ENCODE results near the gene PPARD.

Gene PPARD

DNA sequence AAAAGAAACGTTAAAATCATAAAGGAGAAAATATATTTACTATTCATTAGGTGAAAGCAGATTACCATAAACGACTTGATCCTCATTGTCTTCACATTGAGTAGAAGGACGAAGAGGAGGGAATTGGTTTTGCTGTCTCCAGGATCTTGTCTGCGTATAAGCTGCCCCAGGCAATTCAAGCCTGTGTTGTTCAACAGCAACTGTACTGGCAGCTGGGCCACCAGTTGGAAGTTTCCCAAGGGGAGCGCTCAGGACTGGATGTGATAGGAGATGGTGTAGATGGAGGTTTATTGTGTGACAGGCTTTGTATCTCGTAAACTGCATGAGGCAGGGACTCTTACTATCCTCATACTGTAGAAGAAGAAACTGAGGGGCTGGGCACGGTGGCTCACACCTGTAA is 105.8 kb downstream of the PPARD start:
- no peak for DNase-seq

DNA sequence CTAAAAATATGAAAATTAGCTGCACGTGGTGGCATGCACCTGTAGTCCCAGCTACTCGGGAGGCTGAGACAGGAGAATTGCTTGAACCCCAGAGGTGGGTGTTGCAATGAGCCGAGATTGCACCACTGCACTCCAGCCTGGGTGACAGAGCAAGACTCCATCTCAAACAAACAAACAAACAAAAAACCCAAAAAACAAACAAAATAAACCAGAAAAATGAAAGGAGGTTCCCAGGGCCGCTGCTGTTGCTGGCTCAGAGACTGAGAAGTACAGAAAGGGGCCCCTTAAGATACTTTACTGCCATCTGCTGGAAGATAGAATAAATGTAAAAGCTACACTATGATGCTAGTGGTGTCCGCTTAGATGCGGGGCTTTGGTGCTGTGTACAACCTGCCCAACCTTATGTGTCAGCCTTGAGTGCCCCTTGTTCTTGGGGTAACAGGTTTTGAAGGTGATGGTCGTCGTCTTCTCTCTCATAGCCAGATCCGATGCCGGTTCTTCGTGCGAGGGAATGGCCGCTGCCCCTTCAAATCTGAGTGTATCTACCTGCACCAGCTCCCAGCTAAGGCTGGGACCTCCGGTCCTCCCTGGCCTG is 107.0 kb downstream of the PPARD start:
- peak; percentile 47 for DNase-seq

GRCh38 chr6:35451354-35452182 is 109.2 kb downstream of the PPARD start:
- DNase-seq = no peak

- DNase-seq = peak; percentile 100
Measured at GRCh38 chr6:35452183-35453090, 110.1 kb downstream of the PPARD start, which contains the start of gene FANCE. Gene FANCE, plus strand, starts transcription at chr6:35452338. Its CDS starts 208 bp downstream, at chr6:35452546.

DNA sequence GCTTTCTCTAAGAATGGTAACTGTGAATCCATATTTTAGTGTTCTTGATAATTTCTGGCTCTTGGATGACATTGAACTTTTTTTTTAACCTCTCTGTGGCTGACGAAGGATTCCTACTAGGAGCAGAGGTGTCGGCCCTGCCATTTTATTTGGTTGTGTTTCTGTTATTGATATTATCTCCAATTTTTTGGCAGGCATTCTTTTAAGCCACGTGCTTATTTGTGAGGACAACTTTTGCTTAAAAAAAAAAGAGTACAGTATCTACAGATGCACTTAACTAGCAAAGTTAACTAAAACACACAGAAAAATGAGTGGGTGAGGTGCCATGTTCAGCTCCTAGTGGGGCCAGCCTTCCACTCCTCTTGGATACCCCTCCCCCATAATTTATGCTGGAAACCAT is 110.9 kb downstream of the PPARD start:
- no peak for DNase-seq

GRCh38 chr6:35454391-35455110 is 112.2 kb downstream of the PPARD start:
- DNase-seq = no peak

- no peak for DNase-seq
Measured at GRCh38 chr6:35457907-35458306, 115.5 kb downstream of the PPARD start.

DNA sequence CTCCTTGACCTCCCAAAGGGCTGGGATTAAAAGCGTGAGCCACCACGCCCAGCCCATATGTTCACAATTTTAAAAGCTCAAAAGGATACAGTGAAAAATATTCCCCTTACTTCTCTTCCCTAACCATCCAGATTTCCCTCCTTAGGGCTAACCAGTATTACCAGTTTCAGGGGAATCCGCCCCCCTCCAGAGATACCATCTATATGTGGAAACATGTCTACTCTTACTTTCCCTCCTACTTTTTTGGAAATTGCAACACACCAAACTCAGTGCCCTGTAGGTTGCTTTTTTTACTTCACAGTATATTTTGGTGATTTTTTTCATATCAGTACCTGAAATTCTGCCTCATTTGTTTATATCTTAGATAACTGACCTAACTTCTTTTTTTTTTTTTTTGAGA is 118.9 kb downstream of the PPARD start:
- DNase-seq = no peak

- no peak for DNase-seq
Measured at GRCh38 chr6:35463292-35463691, 120.9 kb downstream of the PPARD start.

DNA sequence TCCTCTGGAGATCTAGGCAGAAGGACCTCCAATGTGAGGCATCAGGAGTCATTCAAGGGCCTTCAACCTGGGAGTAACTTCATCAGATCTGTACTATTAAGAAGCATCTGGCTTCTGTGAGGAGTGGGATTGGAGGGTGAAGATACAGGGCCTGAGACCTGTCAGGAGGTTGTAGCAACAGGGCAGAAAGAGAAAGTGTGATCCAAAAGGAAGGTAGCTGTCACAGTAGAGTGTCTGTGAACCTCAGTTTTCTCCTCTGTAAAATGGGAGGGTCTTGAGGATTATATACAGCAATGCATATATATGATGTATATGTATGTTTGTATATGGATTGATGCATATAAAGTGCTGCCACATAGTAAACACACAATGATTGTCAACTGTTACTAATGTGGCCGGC is 123.3 kb downstream of the PPARD start:
- no peak for DNase-seq

GRCh38 chr6:35468181-35468979 is 126.0 kb downstream of the PPARD start, which contains the start of gene RPL10A:
Gene RPL10A, plus strand, starts transcription at chr6:35468401. Its CDS starts 34 bp downstream, at chr6:35468435.
- DNase-seq = peak; percentile 96

DNA sequence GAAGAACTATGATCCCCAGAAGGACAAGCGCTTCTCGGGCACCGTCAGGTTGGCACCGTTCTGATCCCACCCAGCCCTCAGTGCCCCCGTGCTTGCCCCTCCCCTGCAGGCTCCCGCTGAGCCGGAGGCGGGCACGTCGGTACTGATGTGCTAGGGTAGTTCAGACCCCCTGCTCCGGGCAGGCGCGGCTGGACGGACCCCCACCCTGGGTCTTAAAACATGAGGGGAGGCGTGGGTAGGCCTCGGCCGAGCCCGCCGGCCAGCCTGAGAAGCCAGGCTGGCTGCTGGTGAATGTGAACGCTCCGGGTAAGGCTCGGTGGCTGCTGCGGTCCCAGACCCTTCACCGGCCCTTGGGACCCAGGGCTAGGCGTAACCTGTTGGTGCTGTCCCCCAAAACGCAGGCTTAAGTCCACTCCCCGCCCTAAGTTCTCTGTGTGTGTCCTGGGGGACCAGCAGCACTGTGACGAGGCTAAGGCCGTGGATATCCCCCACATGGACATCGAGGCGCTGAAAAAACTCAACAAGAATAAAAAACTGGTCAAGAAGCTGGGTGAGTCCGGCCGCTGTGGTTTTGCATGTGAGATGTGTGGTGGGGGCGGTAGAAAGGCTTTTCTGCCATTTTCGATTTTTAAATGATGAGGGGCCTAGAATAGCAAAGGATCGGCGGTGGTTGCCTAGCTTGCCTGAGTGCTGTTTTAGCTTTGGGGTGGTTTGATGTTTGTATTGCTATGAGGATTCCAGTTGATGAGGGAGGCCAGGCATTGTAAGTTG is 126.8 kb downstream of the PPARD start:
- DNase-seq = peak; percentile 44

DNA sequence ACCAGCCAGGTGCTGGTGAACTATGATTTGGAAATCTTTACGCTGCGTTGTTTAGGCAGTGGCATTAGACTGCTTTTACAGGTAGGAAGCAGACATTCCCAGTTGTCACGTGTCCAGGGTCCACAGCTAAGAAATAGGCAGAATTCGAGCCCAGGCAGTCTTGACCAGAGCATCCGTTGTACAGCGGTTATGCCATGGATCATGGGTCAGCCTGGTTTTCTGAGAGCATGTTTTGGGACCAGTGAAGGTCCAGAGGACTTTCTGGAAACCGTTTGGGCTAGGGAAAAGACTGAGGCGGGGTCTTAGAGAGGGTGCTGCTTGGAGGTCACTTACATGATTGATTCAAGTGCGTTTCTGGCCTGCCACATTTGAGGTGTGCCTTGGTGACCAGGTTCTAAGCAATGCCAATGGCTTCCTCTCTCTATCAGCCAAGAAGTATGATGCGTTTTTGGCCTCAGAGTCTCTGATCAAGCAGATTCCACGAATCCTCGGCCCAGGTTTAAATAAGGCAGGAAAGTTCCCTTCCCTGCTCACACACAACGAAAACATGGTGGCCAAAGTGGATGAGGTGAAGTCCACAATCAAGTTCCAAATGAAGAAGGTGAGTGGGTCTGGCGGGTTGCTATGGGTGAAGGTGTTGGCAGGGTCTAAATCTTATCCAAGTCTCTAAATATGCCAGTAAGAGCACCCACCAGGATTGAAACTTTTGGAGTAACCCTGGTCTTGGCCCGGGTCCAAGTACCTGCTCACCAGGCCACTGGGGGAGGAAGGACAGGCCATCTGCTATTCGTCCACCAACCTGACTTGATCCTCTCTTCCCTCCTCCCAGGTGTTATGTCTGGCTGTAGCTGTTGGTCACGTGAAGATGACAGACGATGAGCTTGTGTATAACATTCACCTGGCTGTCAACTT is 127.6 kb downstream of the PPARD start:
- DNase-seq = peak; percentile 45

DNA sequence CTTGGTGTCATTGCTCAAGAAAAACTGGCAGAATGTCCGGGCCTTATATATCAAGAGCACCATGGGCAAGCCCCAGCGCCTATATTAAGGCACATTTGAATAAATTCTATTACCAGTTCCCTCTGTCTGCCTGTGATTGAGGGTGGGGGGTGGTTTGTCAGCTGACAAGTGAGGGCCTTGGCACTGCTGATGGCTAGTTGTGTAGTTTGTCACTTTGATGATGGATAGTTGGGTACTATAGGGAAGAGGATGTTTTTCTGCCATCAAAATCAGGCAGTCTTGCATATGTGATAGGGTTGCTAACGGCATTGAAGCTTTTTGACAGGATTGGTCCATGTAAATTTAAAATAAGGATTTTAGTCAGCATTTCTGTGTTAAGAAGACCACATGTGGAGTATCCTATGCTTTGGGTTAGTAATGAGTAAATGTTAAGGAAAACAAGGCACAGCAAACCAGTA is 128.3 kb downstream of the PPARD start:
- no peak for DNase-seq

- DNase-seq = peak; percentile 30
Measured at GRCh38 chr6:35471836-35472345, 129.5 kb downstream of the PPARD start.

DNA sequence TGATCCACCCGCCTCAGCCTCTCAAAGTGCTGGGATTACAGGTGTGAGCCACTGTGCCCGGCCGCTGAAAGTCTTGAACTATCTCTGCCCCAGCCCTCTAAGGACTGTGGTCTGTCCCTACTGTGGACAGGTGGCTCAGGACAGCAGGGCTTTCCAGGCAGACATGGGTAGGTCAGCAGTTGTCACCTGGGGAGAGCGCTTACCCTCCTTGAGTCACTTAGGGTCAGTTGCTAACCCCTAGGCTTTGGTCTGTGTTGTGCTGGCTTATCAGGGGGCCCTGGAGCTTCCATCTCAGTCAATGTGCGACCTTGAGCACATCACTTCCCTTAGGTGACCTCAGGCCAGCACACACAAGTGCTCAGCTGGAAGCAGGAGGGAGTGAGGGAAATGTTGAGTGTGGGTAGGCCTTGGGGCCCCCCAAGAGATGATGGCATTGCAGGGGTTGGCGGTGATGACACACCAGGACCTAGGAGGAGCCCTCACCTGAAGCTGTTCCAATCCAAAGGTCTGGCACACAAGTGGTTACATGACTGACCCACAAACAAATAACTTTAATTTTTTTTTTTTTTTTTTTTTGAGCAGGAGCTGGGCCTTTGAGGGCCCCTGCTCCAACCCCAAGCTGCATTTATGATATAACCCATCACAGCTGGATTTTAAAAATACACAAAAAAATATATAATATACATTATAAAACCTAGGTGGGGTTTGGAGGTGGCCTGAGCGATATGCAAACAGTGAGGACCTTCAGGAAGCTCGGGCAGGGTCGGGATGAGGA is 130.9 kb downstream of the PPARD start:
- peak; percentile 62 for DNase-seq

GRCh38 chr6:35473850-35474130 is 131.4 kb downstream of the PPARD start:
- no peak for DNase-seq

DNA sequence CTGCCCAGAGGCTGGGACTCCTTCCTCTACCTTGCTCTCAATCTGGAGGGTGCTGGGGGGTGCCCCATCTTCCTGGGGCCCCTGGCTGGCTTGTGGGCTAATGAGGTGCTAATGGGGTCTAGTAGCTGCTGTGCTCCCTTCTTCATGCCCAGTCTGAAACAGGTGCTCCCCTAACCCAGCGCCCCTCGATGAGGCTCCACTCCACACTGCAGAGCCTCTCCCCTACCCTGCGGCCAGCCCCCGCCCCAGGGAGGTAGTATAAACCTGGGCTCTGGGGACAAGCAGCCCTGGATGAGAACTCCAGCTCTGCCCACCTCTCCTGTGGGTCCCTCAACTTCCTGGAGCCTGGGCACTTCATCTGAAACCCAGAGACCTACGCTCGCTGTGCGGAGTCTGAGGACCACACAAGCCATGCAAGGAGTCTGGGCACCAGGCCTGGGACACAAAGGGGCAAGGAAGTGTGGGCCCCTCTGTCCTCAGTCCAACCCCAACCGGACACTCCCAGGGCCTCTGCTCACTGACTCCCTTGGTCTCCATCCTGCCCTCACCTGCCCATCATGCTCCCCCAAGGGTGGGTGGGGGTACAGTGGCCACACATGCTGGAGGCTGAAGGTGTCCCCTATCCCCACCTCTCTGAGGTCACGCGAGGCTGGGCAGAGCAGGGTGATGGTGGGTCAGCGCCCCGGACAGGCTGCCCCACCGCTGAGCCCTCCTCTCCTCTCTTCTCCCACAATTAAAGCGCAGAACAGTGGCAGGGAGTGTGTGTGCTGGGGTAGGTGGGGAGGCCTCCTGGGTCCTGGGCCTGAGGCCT is 132.0 kb downstream of the PPARD start:
- peak; percentile 60 for DNase-seq

Data from stimulated activated CD8-positive, alpha-beta memory T cell treated with anti-CD3 and anti-CD28 coated beads, Interleukin-4, amount 100 ng/mL, for 48 hours (primary cell).